ENCODE data around the gene RTN4R.

The RTN4R gene

GRCh38 chr22:20232237-20232598 lies 35.9 kb downstream of the RTN4R start:
- no peaks in the 10 kb centered on the region for H3K36me3 ChIP-seq (ENCODE audit: insufficient read depth, low read length)
- H3K9me2 ChIP-seq (ENCODE audit: low read depth, low read length): no peaks in the 10 kb centered on the region
- no peak overlapping the region for H3K4me2 ChIP-seq (ENCODE audit: low read length)
- H3K27ac ChIP-seq (ENCODE audit: low read depth, low read length, poor library complexity, severe bottlenecking): no peak overlapping the region
- H3K9ac ChIP-seq (ENCODE audit: low read length): no peak overlapping the region
- TF ChIP-seq EZH2 (IDR thresholded peaks at IDR 0.05; ENCODE audit: borderline replicate concordance, low read length) (no peak), CTCF (IDR thresholded peaks at IDR 0.05; ENCODE audit: low read length) (no peak)
- H3F3A ChIP-seq (ENCODE audit: insufficient read depth, low read length): no peaks in the 10 kb centered on the region
- H3K79me2 ChIP-seq (ENCODE audit: insufficient read depth, low read length): no peaks in the 10 kb centered on the region
- no peak overlapping the region for H3K4me3 ChIP-seq (ENCODE audit: low read depth, low read length, poor library complexity, severe bottlenecking)
- no peaks in the 10 kb centered on the region for H3K9me3 ChIP-seq (ENCODE audit: low read length)
- no peaks in the 10 kb centered on the region for H4K20me1 ChIP-seq (ENCODE audit: insufficient read depth, low read length)
- H3K27me3 ChIP-seq (ENCODE audit: insufficient read depth, low read length): peaks cover 11% of the 10 kb centered on the region
- no peak overlapping the region for H2AFZ ChIP-seq (ENCODE audit: low read length)
- H3K4me1 ChIP-seq (ENCODE audit: insufficient read depth, low read length, severe bottlenecking): no peaks in the 10 kb centered on the region

GRCh38 chr22:20231514-20232236 lies 36.4 kb downstream of the RTN4R start:
- Histone ChIP-seq H3K4me1 (ENCODE audit: insufficient read depth, low read length, severe bottlenecking) (no peaks in the 10 kb centered on the region), H3K27me3 (ENCODE audit: insufficient read depth, low read length) (peaks cover 9% of the 10 kb centered on the region), H3K9ac (ENCODE audit: low read length) (no peak overlapping the region), H3K9me2 (ENCODE audit: low read depth, low read length) (no peaks in the 10 kb centered on the region), H3K27ac (ENCODE audit: low read depth, low read length, poor library complexity, severe bottlenecking) (no peak overlapping the region), H3K4me3 (ENCODE audit: low read depth, low read length, poor library complexity, severe bottlenecking) (no peak overlapping the region), H3F3A (ENCODE audit: insufficient read depth, low read length) (no peaks in the 10 kb centered on the region), H3K79me2 (ENCODE audit: insufficient read depth, low read length) (no peaks in the 10 kb centered on the region), H3K4me2 (ENCODE audit: low read length) (no peak overlapping the region), H3K9me3 (ENCODE audit: low read length) (no peaks in the 10 kb centered on the region), H2AFZ (ENCODE audit: low read length) (no peak overlapping the region), H3K36me3 (ENCODE audit: insufficient read depth, low read length) (no peaks in the 10 kb centered on the region), H4K20me1 (ENCODE audit: insufficient read depth, low read length) (no peaks in the 10 kb centered on the region)
- no peak for TF ChIP-seq EZH2 (IDR thresholded peaks at IDR 0.05; ENCODE audit: borderline replicate concordance, low read length)
- TF ChIP-seq CTCF (IDR thresholded peaks at IDR 0.05; ENCODE audit: low read length): no peak

- Histone ChIP-seq H3K9me3 (ENCODE audit: low read length) (no peaks in the 10 kb centered on the region), H3K4me2 (ENCODE audit: low read length) (no peak overlapping the region), H3K27me3 (ENCODE audit: insufficient read depth, low read length) (peaks cover 6% of the 10 kb centered on the region), H3F3A (ENCODE audit: insufficient read depth, low read length) (no peaks in the 10 kb centered on the region), H3K9ac (ENCODE audit: low read length) (no peak overlapping the region), H4K20me1 (ENCODE audit: insufficient read depth, low read length) (no peaks in the 10 kb centered on the region), H3K9me2 (ENCODE audit: low read depth, low read length) (no peaks in the 10 kb centered on the region), H3K4me1 (ENCODE audit: insufficient read depth, low read length, severe bottlenecking) (no peaks in the 10 kb centered on the region), H2AFZ (ENCODE audit: low read length) (no peak overlapping the region), H3K79me2 (ENCODE audit: insufficient read depth, low read length) (no peaks in the 10 kb centered on the region), H3K36me3 (ENCODE audit: insufficient read depth, low read length) (no peaks in the 10 kb centered on the region), H3K27ac (ENCODE audit: low read depth, low read length, poor library complexity, severe bottlenecking) (no peak overlapping the region), H3K4me3 (ENCODE audit: low read depth, low read length, poor library complexity, severe bottlenecking) (no peak overlapping the region)
- TF ChIP-seq EZH2 (IDR thresholded peaks at IDR 0.05; ENCODE audit: borderline replicate concordance, low read length) (no peak), CTCF (IDR thresholded peaks at IDR 0.05; ENCODE audit: low read length) (no peak)
These were observed 37.2 kb downstream of the RTN4R start for GRCh38 chr22:20230777-20231420.
